GM23248 (cell line): ENCODE data around the gene KDM8. TPM values are rescaled to one million over a fixed set of nuclear protein-coding genes. Genes with fewer than 3 reads are reported as not detected.

Experiments used
- DNase-seq: peaks from one replicate; pipeline ENCODE4 v3.0.0-alpha.2; 2015
- H2AFZ ChIP-seq: fragments of 200-600 bp; sonication (generic); 2 replicates; pipeline ENCODE4 v1.6.1; 2016; ENCODE audit warnings: antibody characterized with exemption
- H3F3A ChIP-seq: fragments of 200-600 bp; sonication (generic); 2 replicates; pipeline ENCODE4 v1.6.1; 2016; ENCODE audit warnings: mild to moderate bottlenecking, antibody characterized with exemption, mixed run types; ENCODE audit not compliant: insufficient read depth
- H3K27ac ChIP-seq: fragments of 200-600 bp; sonication (generic); 2 replicates; pipeline ENCODE4 v1.5.1; 2016; ENCODE audit warnings: mild to moderate bottlenecking
- H3K27me3 ChIP-seq: fragments of 200-600 bp; sonication (generic); replicated peaks from 2 replicates; pipeline ENCODE4 v1.6.1; 2016; ENCODE audit warnings: mild to moderate bottlenecking; ENCODE audit not compliant: insufficient read depth
- H3K36me3 ChIP-seq: fragments of 200-600 bp; sonication (generic); 2 replicates; pipeline ENCODE4 v1.6.1; 2016; ENCODE audit warnings: low read depth, mild to moderate bottlenecking
- H3K4me1 ChIP-seq: fragments of 200-600 bp; sonication (generic); 2 replicates; pipeline ENCODE4 v1.6.1; 2016; ENCODE audit warnings: mild to moderate bottlenecking; ENCODE audit not compliant: insufficient read depth
- H3K4me2 ChIP-seq: fragments of 200-600 bp; sonication (generic); one replicate; pipeline ENCODE4 v1.6.1; 2016; ENCODE audit warnings: mild to moderate bottlenecking; ENCODE audit not compliant: unreplicated experiment
- H3K4me3 ChIP-seq: fragments of 200-600 bp; sonication (generic); 2 replicates; pipeline ENCODE4 v1.5.1; 2016; ENCODE audit warnings: mild to moderate bottlenecking
- H3K79me2 ChIP-seq: fragments of 200-600 bp; sonication (generic); 2 replicates; pipeline ENCODE4 v1.6.1; 2016; ENCODE audit warnings: mild to moderate bottlenecking; ENCODE audit not compliant: insufficient read depth
- H3K9ac ChIP-seq: fragments of 200-600 bp; sonication (generic); 2 replicates; pipeline ENCODE4 v1.6.1; 2016; ENCODE audit warnings: mild to moderate bottlenecking
- H3K9me2 ChIP-seq: fragments of 200-600 bp; sonication (generic); 2 replicates; pipeline ENCODE4 v1.6.1; 2016; ENCODE audit warnings: mixed run types, mild to moderate bottlenecking, moderate library complexity; ENCODE audit not compliant: insufficient read depth
- H3K9me3 ChIP-seq: fragments of 200-600 bp; sonication (generic); one replicate; pipeline ENCODE4 v1.6.1; 2017; ENCODE audit warnings: low read depth
- H4K20me1 ChIP-seq: fragments of 200-600 bp; sonication (generic); 2 replicates; pipeline ENCODE4 v1.6.0; 2016; ENCODE audit not compliant: insufficient read depth
- EZH2 ChIP-seq: fragments of 200-600 bp; sonication (generic); IDR thresholded peaks from 2 replicates; pipeline ENCODE4 v1.6.1; 2018; ENCODE audit warnings: antibody characterized with exemption, mild to moderate bottlenecking; ENCODE audit not compliant: insufficient read depth, poor library complexity, severe bottlenecking
- EZH2phosphoT487 ChIP-seq: fragments of 200-600 bp; sonication (generic); IDR thresholded peaks from 2 replicates; pipeline ENCODE4 v1.6.1; 2018; ENCODE audit warnings: antibody characterized with exemption, moderate library complexity, mild to moderate bottlenecking, low read depth; ENCODE audit not compliant: insufficient read depth
- WGBS, 2 experiments: methylation state at CpG; one replicate each; pipeline ENCODE4 v1.1.6; 2015 to 2017; ENCODE audit warnings: low lambda C conversion rate in 2 of 2, low coverage in 1 of 2; ENCODE audit errors: missing lambda C conversion rate in 2 of 2; 5-methylcytosine and 5-hydroxymethylcytosine counted together
- in situ Hi-C: fragments of 300-500 bp; cut with MboI; formaldehyde crosslinking; loops from 2 replicates; pipeline ENCODE4 v1.15.0; 2020
- polyA plus RNA-seq: library from polyadenylated mRNA; unstranded; fragments of >200 nt; fragmentation: Nextera tagmentation; extraction: Ambion mirVana; gene quantifications from 2 replicates; pipeline ENCODE4 v1.2.1, GENCODE V29; 2016
- total RNA-seq: library from RNA; depleted of rRNA; stranded (reverse); fragments of >200 nt; shearing (Covaris generic); gene quantifications from 2 replicates; pipeline ENCODE4 v1.2.3, GENCODE V29; 2014

The KDM8 gene
- total and polyA plus RNA-seq, 2 experiments from 2014 or later = 2.5 to 3.5 TPM

DNA sequence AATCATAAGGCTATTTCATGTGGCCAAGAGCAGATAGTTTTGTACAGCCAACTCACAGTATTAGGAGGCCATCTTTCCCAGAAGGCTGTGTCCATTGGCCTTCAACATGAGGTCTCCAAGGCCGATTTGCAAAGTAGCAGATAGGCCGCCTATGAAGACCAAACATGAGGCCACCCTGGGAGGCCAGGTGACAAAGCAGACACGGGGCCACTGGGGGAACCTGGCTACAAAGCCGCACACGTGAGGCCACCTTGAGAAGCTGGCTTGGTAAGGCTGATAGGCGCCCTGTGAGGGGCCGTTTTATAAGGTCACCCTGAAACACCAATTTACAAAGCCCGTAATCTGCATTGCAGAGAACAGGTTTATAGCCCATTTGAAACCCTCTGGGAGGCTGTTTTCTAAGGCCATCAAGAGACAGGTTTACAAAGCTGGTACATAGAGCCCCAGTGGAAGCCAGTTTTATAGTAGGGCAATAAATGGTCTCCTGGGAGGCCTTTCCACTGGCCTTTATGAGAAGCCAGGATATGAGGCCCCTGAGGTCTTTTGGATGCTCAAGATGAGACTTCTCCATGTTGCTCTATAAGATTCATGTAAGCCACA is 4.9 kb downstream of the KDM8 start:
- H3K9me3 ChIP-seq = no peaks in the 10 kb centered on the region
- DNase-seq = no peak
- no peaks in the 10 kb centered on the region for H3K9me2 ChIP-seq
- WGBS, 2 experiments = 93 to 94% methylated on average over 8 of the region's 8 CpGs
- no peak overlapping the region for H3K4me3 ChIP-seq
- H3K27me3 ChIP-seq = no peaks in the 10 kb centered on the region
- H3F3A ChIP-seq = no peaks in the 10 kb centered on the region
- no peak overlapping the region for H3K4me2 ChIP-seq
- H3K9ac ChIP-seq = no peak overlapping the region
- no peak overlapping the region for H2AFZ ChIP-seq
- TF ChIP-seq EZH2 = no peak
- no peak for TF ChIP-seq EZH2phosphoT487
- H3K27ac ChIP-seq = no peak overlapping the region
- peaks cover 17% of the 10 kb centered on the region for H3K79me2 ChIP-seq
- in situ Hi-C loops = no loop called here
- no peaks in the 10 kb centered on the region for H4K20me1 ChIP-seq
- H3K4me1 ChIP-seq = peaks cover 7% of the 10 kb centered on the region; the same call in 1 of the 2 replicates
- H3K36me3 ChIP-seq = no peaks in the 10 kb centered on the region

DNA sequence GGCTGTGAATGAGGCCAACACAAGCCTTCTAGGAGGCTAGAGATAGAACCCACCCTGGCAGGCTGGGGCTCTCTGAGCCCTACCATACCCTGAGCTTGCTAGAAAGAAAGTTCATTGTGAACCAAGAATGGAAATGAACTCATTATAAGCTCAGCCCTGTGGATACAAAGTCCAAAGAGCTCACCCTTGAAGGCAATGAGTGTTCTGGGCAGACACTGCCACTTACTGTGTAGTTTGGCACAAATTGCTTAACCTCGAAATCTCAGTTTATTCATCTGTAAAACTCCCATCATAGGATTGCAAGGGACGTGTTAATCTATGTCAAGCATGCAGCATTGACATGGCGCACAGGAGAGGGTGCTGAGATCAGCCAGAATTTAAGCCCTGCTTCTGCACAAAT is 5.5 kb downstream of the KDM8 start:
- H3K36me3 ChIP-seq = no peaks in the 10 kb centered on the region
- H2AFZ ChIP-seq = no peak overlapping the region
- in situ Hi-C loops = no loop called here
- peaks cover 7% of the 10 kb centered on the region; the same call in 1 of the 2 replicates for H3K4me1 ChIP-seq
- H3K9me3 ChIP-seq = no peaks in the 10 kb centered on the region
- peaks cover 17% of the 10 kb centered on the region for H3K79me2 ChIP-seq
- H3K27me3 ChIP-seq = no peaks in the 10 kb centered on the region
- no peaks in the 10 kb centered on the region for H3K9me2 ChIP-seq
- no peak overlapping the region for H3K27ac ChIP-seq
- H3K9ac ChIP-seq = no peak overlapping the region
- H3K4me2 ChIP-seq = no peak overlapping the region
- no peak overlapping the region for H3K4me3 ChIP-seq
- TF ChIP-seq EZH2 (no peak), EZH2phosphoT487 (no peak)
- no peak for DNase-seq
- WGBS, 2 experiments = 94 to 96% methylated on average over 3 of the region's 3 CpGs
- H3F3A ChIP-seq = no peaks in the 10 kb centered on the region
- H4K20me1 ChIP-seq = no peaks in the 10 kb centered on the region

DNA sequence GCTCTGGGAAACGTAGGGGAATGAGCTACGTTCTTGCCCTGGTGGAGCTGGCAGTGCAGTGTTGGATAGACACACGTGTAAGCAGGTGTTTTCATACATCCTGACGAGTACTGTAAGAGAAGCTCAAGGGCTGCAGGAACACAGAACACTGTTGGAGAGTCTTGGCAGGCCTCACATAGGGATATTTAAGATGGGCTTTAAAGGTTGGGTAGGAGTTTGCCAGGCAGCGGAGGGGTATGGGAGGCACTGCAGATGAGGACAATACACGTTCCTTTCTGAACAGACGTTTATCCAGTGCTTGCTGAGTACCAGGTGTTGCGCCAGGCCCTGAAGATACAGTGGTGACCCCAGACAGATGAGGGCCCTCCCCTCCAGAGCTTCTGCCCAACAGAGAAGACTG is 6.3 kb downstream of the KDM8 start:
- Histone ChIP-seq H3K4me2 (no peak overlapping the region), H3K36me3 (no peaks in the 10 kb centered on the region), H3K4me3 (no peak overlapping the region), H3K27ac (no peak overlapping the region), H3K9me3 (no peaks in the 10 kb centered on the region), H3K79me2 (peaks cover 13% of the 10 kb centered on the region), H4K20me1 (no peaks in the 10 kb centered on the region), H2AFZ (no peak overlapping the region), H3K27me3 (no peaks in the 10 kb centered on the region), H3K4me1 (peaks cover 4% of the 10 kb centered on the region; the same call in 1 of the 2 replicates), H3K9me2 (no peaks in the 10 kb centered on the region), H3K9ac (no peak overlapping the region), H3F3A (no peaks in the 10 kb centered on the region)
- in situ Hi-C loops = no loop called here
- TF ChIP-seq EZH2phosphoT487 = no peak
- TF ChIP-seq EZH2 = no peak
- no peak for DNase-seq
- 85 to 88% methylated on average over 7 to 8 of the region's 8 CpGs for WGBS, 2 experiments

DNA sequence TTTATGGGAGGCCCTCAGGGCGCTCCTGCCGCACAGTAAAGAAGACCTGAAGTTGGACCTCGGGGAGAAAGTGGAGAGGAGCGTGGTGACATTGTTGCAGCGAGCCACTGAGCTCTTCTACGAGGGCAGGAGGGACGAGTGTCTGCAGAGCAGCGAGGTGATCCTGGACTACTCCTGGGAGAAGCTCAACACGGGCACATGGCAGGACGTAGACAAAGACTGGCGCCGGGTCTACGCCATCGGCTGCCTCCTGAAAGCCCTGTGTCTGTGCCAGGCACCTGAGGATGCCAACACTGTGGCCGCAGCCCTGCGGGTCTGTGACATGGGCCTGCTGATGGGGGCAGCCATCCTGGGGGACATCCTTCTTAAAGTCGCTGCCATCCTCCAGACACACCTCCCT is 6.8 kb downstream of the KDM8 start:
- H3K27me3 ChIP-seq = no peaks in the 10 kb centered on the region
- no peaks in the 10 kb centered on the region for H3F3A ChIP-seq
- no peak for DNase-seq
- WGBS, 2 experiments = 91 to 97% methylated on average over 17 of the region's 17 CpGs
- H3K4me3 ChIP-seq = no peak overlapping the region
- no peak overlapping the region for H3K4me2 ChIP-seq
- H4K20me1 ChIP-seq = no peaks in the 10 kb centered on the region
- no peak overlapping the region for H2AFZ ChIP-seq
- H3K9ac ChIP-seq = no peak overlapping the region
- H3K36me3 ChIP-seq = no peaks in the 10 kb centered on the region
- no peak overlapping the region for H3K27ac ChIP-seq
- in situ Hi-C loops = loop anchor here (5.0 kb wide), 1 partner anchor 48 kb away; no protein-coding TSS in a partner anchor
- no peaks in the 10 kb centered on the region for H3K9me3 ChIP-seq
- peaks cover 7% of the 10 kb centered on the region for H3K79me2 ChIP-seq
- H3K9me2 ChIP-seq = no peaks in the 10 kb centered on the region
- TF ChIP-seq EZH2 (no peak), EZH2phosphoT487 (no peak)
- H3K4me1 ChIP-seq = no peaks in the 10 kb centered on the region

DNA sequence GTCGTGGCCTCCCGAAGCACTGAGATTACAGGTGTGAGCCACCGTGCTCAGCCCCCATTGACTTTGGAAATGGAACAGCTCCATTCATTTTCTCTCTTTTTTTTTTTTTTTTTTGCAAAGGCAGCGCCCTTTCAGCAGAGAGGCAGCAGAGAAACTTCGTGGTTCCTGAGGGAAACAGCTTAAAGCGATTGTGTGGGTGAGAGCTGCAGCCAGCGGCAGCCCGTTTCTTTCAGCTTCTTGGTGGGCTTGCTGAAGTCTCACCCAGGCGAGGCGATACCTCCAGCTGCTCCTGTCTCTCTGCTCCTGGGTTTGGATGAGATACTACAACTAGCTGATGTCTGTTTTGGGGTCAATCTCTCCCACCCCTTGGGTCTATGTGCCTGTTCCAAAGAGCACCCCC is 7.7 kb downstream of the KDM8 start:
- H3K79me2 ChIP-seq = no peaks in the 10 kb centered on the region
- in situ Hi-C loops = loop anchor here (5.0 kb wide), 1 partner anchor 49 kb away; no protein-coding TSS in a partner anchor

More for the DNA sequence above, 7.7 kb downstream of the KDM8 start:
- Histone ChIP-seq H2AFZ (no peak overlapping the region), H4K20me1 (no peaks in the 10 kb centered on the region), H3K4me1 (no peaks in the 10 kb centered on the region), H3F3A (no peaks in the 10 kb centered on the region), H3K27me3 (no peaks in the 10 kb centered on the region), H3K27ac (no peak overlapping the region), H3K36me3 (no peaks in the 10 kb centered on the region), H3K4me3 (no peak overlapping the region), H3K9ac (no peak overlapping the region), H3K9me2 (no peaks in the 10 kb centered on the region), H3K4me2 (no peak overlapping the region), H3K9me3 (no peaks in the 10 kb centered on the region)
- TF ChIP-seq EZH2 = no peak
- no peak for TF ChIP-seq EZH2phosphoT487
- 85 to 87% methylated on average over 10 of the region's 10 CpGs for WGBS, 2 experiments
- no peak for DNase-seq
